ENCODE measurements around the gene FBXW10B. TPM values are rescaled to one million over a fixed set of nuclear protein-coding genes. Genes with fewer than 3 reads are reported as not detected.
"Not testable (repeated sequence)": the region's sequence is repeated elsewhere in the genome, so short reads cannot be mapped to it uniquely, and the experiment has no call there.

Gene FBXW10B
- total RNA-seq, 1 experiment from 2014 or later, result 1.2 TPM

DNA sequence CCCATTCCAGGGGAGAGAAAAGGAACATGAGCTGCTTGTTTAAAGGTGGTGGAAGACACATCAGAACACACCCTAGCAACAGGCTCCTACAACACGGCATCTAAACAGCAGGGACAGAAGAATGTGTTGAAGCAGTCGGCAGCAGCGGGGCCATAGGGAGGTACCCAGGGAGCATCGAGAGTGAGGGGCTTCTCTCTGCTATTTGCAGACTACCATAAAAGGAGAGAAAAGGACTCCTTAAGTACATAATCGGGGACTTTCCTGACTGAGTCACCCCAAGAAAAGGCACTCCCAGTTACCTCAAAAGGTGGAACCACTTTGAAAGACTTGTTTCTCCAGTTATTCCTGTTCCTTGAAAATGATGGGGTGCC lies 26.4 kb upstream of the FBXW10B start:
- intact Hi-C loops (cut with micrococcal nuclease); H3K27me3 ChIP-seq (ENCODE audit: insufficient read depth, low read length); H4K20me1 ChIP-seq (ENCODE audit: insufficient read depth); DNase-seq (ENCODE audit: low read depth, low spot score); RAD21 ChIA-PET (ENCODE audit: low non-redundant PET in 1 of 2, low total read pairs in 2 of 2, uncharacterized antibody in 2 of 2, unreplicated experiment in 2 of 2); CTCF ChIA-PET; POLR2A ChIA-PET; H3K36me3 ChIP-seq (ENCODE audit: control insufficient read depth in 1 of 2, insufficient read depth in 2 of 2, low read length in 2 of 2); H2AFZ ChIP-seq (ENCODE audit: low read depth, low read length, poor library complexity, severe bottlenecking); H3K9me3 ChIP-seq (ENCODE audit: control insufficient read depth in 1 of 2, insufficient read depth in 1 of 2, low read depth in 1 of 2, low read length in 2 of 2); BruUV-seq (replicated peaks); H3K9me2 ChIP-seq (ENCODE audit: insufficient read depth): not testable (repeated sequence)
- peak; percentile 26; the same call in 1 of the 2 replicates for TF ChIP-seq SRF (IDR thresholded peaks at IDR 0.05; ENCODE audit: low read depth)
- TF ChIP-seq FOSL1 (IDR thresholded peaks at IDR 0.05; ENCODE audit: low read depth), result peak; percentile 27; the same call in 1 of the 2 replicates
- 0 out of 2 replicates have a peak, but pooled peaks have one; percentile 13 for TF ChIP-seq JUND (IDR thresholded peaks at IDR 0.05)
- Histone ChIP-seq H3K4me1 (ENCODE audit: control insufficient read depth in 1 of 2, insufficient read depth in 2 of 2, low read length in 2 of 2) (peaks cover 48 to 68% of the 10 kb centered on the region in 2 experiments), H3K79me2 (ENCODE audit: insufficient read depth, low read length) (peaks cover 11% of the 10 kb centered on the region; the same call in 1 of the 2 replicates), H3K27ac (ENCODE audit: low read depth, low read length) (peak overlapping the region; percentile 71), H3K9ac (ENCODE audit: low read length) (peak overlapping the region; percentile 56), H3K4me2 (ENCODE audit: low read length) (peak overlapping the region; percentile 64), H3K4me3 (replicated peaks in 1 of 2; ENCODE audit: low read depth in 1 of 2, low read length in 2 of 2) (peak overlapping the region in 1 of 2 experiments; percentile 20; a peak in 2 of 4 replicates)
- peak; percentile 54 for ATAC-seq

DNA sequence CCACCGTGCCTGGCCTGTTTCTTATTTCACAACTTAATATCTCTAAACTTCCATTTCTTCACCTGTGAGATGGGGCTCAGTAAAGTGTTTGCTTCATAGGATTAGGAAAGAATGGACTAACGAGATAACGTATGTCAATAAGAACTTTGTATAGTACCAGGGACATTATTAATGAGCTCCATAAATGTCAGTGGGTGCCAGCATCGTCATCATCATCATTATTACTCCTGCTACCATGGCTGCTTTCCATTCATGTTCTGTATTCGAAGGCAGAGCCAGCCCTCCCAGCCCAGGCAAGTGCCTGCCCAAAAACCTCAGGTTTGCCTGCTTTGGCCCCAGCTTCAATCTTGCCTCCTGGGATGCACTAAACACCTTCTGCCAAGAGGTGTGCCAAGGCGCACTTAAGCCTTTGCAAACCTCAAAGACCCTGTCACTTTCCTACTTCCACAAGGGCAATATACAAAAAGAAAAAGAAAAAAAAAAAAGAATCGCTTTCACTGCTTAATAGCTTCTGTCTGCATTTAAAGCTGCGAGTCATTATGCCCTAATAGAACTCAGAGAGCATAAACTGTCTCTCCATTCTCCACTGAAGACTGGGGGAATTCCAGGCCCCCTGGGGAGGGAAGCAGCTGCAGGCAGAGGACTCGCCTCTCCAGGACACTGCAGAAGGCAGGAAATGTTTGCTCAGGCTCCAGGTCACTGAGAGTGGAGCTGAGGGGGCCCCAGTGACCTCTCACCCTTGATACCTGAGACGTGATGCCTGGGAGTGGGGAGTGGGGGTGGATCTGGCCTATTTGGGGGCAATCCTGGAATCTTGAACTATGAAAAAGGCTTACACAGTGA lies 25.8 kb upstream of the FBXW10B start:
- POLR2A ChIA-PET; H3K9me3 ChIP-seq (ENCODE audit: control insufficient read depth in 1 of 2, insufficient read depth in 1 of 2, low read depth in 1 of 2, low read length in 2 of 2); H3K79me2 ChIP-seq (ENCODE audit: insufficient read depth, low read length); H3K9me2 ChIP-seq (ENCODE audit: insufficient read depth); H2AFZ ChIP-seq (ENCODE audit: low read depth, low read length, poor library complexity, severe bottlenecking); intact Hi-C loops (cut with micrococcal nuclease); H4K20me1 ChIP-seq (ENCODE audit: insufficient read depth); DNase-seq (ENCODE audit: low read depth, low spot score); CTCF ChIA-PET; RAD21 ChIA-PET (ENCODE audit: low non-redundant PET in 1 of 2, low total read pairs in 2 of 2, uncharacterized antibody in 2 of 2, unreplicated experiment in 2 of 2); H3K36me3 ChIP-seq (ENCODE audit: control insufficient read depth in 1 of 2, insufficient read depth in 2 of 2, low read length in 2 of 2); BruUV-seq (replicated peaks); H3K27me3 ChIP-seq (ENCODE audit: insufficient read depth, low read length): not testable (repeated sequence)
- peak overlapping the region; percentile 64 for H3K4me2 ChIP-seq (ENCODE audit: low read length)
- peak; percentile 50 for ATAC-seq
- H3K4me3 ChIP-seq (replicated peaks in 1 of 2; ENCODE audit: low read depth in 1 of 2, low read length in 2 of 2), result peak overlapping the region in 1 of 2 experiments; percentile 20; a peak in 2 of 4 replicates
- H3K27ac ChIP-seq (ENCODE audit: low read depth, low read length), result peak overlapping the region; percentile 71
- peak overlapping the region; percentile 56 for H3K9ac ChIP-seq (ENCODE audit: low read length)
- H3K4me1 ChIP-seq (ENCODE audit: control insufficient read depth in 1 of 2, insufficient read depth in 2 of 2, low read length in 2 of 2), result peaks cover 42 to 62% of the 10 kb centered on the region in 2 experiments

DNA sequence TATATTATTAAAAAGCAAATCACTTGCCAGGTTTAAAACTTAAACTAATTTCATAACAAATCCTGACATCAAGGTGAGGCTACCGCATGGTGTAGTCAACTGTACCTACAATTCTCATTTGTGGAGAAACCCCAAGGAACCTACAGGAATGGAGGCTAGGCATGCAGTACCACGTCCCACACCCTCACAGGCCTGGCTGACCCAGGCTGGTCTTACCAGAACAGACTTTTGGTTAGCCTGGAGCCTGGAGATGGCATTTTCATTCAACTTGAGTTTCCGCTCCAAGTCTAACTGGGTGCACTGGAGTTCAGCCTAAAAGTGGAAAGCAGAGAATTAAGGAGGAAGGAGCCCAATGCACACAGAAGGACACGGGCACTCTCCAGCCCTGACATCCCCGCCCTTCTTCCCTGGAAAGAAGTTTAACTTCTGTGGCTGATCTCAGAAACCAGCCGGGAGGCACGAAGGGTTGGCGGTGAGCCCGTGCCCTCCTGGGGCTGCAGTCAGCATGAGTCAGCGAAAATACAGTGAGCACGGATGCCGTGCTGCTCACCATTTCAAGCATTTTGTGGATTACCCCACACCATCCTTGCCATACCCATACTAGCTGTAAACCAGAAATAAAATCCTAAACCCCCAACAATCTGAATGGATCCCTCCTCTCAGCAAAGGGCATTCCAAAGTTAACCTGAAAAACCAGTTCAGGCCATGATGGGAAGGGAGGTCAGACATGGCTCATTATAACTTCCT lies 23.2 kb upstream of the FBXW10B start:
- H3K9me3 ChIP-seq (ENCODE audit: control insufficient read depth in 1 of 2, insufficient read depth in 1 of 2, low read depth in 1 of 2, low read length in 2 of 2); H3K36me3 ChIP-seq (ENCODE audit: control insufficient read depth in 1 of 2, insufficient read depth in 2 of 2, low read length in 2 of 2); CTCF ChIA-PET; DNase-seq (ENCODE audit: low read depth, low spot score); H3K4me3 ChIP-seq (replicated peaks in 1 of 2; ENCODE audit: low read depth in 1 of 2, low read length in 2 of 2); RAD21 ChIA-PET (ENCODE audit: low non-redundant PET in 1 of 2, low total read pairs in 2 of 2, uncharacterized antibody in 2 of 2, unreplicated experiment in 2 of 2); intact Hi-C loops (cut with micrococcal nuclease); H3K9me2 ChIP-seq (ENCODE audit: insufficient read depth); H3K9ac ChIP-seq (ENCODE audit: low read length); POLR2A ChIA-PET; H3K79me2 ChIP-seq (ENCODE audit: insufficient read depth, low read length); H2AFZ ChIP-seq (ENCODE audit: low read depth, low read length, poor library complexity, severe bottlenecking); H3K27me3 ChIP-seq (ENCODE audit: insufficient read depth, low read length); H4K20me1 ChIP-seq (ENCODE audit: insufficient read depth): not testable (repeated sequence)
- TSS peak; percentile 35 for BruUV-seq (replicated peaks)
- H3K4me2 ChIP-seq (ENCODE audit: low read length), result 0 out of 2 replicates have a peak overlapping the region, but pooled peaks have one; percentile 21
- ATAC-seq, result peak; percentile 62
- peaks cover 19 to 39% of the 10 kb centered on the region in 2 experiments for H3K4me1 ChIP-seq (ENCODE audit: control insufficient read depth in 1 of 2, insufficient read depth in 2 of 2, low read length in 2 of 2)
- peak overlapping the region; percentile 52; the same call in 1 of the 2 replicates for H3K27ac ChIP-seq (ENCODE audit: low read depth, low read length)

DNA sequence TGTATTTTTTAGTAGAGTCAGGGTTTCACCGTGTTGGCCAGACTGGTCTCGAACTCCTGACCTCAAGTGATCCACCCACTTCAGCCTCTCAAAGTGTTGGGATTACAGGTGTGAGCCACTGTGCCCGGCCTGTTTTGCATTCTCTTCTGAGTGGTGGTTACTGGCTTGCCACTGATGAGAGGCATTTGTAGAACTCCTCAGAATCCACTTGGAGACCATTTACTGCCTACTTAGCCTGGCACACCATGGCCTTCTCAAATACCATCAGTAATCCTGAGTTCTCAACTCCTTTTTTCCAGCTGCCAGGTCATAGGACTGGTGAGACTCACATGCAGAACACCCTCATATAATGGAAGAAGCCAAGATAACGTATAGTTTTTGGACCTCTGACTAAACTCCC lies 22.5 kb upstream of the FBXW10B start:
- H3K36me3 ChIP-seq (ENCODE audit: control insufficient read depth in 1 of 2, insufficient read depth in 2 of 2, low read length in 2 of 2); H3K9me2 ChIP-seq (ENCODE audit: insufficient read depth); H4K20me1 ChIP-seq (ENCODE audit: insufficient read depth); H3K9me3 ChIP-seq (ENCODE audit: control insufficient read depth in 1 of 2, insufficient read depth in 1 of 2, low read depth in 1 of 2, low read length in 2 of 2); CTCF ChIA-PET; DNase-seq (ENCODE audit: low read depth, low spot score); BruUV-seq (replicated peaks); H3K27me3 ChIP-seq (ENCODE audit: insufficient read depth, low read length); H3K4me2 ChIP-seq (ENCODE audit: low read length); RAD21 ChIA-PET (ENCODE audit: low non-redundant PET in 1 of 2, low total read pairs in 2 of 2, uncharacterized antibody in 2 of 2, unreplicated experiment in 2 of 2); H3K79me2 ChIP-seq (ENCODE audit: insufficient read depth, low read length); H2AFZ ChIP-seq (ENCODE audit: low read depth, low read length, poor library complexity, severe bottlenecking); H3K4me3 ChIP-seq (replicated peaks in 1 of 2; ENCODE audit: low read depth in 1 of 2, low read length in 2 of 2); intact Hi-C loops (cut with micrococcal nuclease); POLR2A ChIA-PET; ATAC-seq; H3K9ac ChIP-seq (ENCODE audit: low read length): not testable (repeated sequence)
- peaks cover 19 to 38% of the 10 kb centered on the region in 2 experiments for H3K4me1 ChIP-seq (ENCODE audit: control insufficient read depth in 1 of 2, insufficient read depth in 2 of 2, low read length in 2 of 2)
- peak overlapping the region; percentile 40; the same call in 1 of the 2 replicates for H3K27ac ChIP-seq (ENCODE audit: low read depth, low read length)
